ENCODE results near the gene PAK5.

- peak in 2 of 12 donors; percentile 10 to 19 for TF ChIP-seq CTCF (IDR thresholded peaks at IDR 0.05)
- TF ChIP-seq POLR2A (IDR thresholded peaks at IDR 0.05), result no peak
These were observed 335.2 kb downstream of the PAK5 start for GRCh38 chr20:9503526-9504245.
